Astrocyte (in vitro differentiated cells and primary cell): Measurements from ENCODE around the gene ARHGAP28.

Source experiments
- CTCF ChIP-seq: IDR thresholded peaks from 2 replicates; pipeline ENCODE4 v1.5.1; 2011; ENCODE audit warnings: low read depth, mild to moderate bottlenecking, inconsistent platforms, low read length, moderate library complexity; ENCODE audit not compliant: insufficient read depth
- EZH2 ChIP-seq: IDR thresholded peaks from 2 replicates; pipeline ENCODE4 v1.6.1; 2012; ENCODE audit warnings: mild to moderate bottlenecking, low read length, inconsistent platforms; ENCODE audit not compliant: insufficient read depth

- no peak for TF ChIP-seq CTCF
- no peak for TF ChIP-seq EZH2
Measured at GRCh38 chr18:6708890-6709289, 20.6 kb upstream of the ARHGAP28 start.
